SW 1271 (cell line): Measurements from ENCODE around the gene FAAP100.

Experiments
- DNase-seq, 2 experiments: peaks; one replicate each; lab custom pipeline; 2025; lab: John Stamatoyannopoulos, UW

The FAAP100 gene

DNA sequence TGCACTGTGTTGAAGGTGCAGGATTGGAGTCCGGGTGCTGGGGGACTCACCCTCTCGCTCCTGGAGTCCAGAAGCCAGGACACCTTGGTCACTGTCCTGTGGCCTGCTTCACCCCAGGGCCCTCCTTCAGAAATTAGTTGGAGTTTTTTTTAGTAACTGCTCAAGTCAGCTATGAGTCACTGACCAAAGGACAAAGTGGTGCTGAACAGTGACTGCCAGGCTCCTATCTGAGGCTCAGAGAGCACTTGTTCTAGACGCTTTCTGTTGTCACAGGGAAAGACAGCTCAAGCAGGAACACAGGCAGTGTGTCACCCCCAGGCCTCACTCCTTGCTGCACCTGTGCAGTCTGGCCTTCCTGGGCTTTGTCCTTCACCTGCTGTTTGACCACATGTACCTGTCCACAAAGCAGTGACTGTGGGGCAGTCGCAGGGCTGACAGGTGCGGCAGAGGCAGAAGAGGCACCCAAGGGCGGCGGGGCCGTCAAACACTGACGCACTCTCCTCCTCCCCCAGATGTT is 4.1 kb upstream of the FAAP100 start:
- peak in 1 of 2 experiments; percentile 13 for DNase-seq

DNA sequence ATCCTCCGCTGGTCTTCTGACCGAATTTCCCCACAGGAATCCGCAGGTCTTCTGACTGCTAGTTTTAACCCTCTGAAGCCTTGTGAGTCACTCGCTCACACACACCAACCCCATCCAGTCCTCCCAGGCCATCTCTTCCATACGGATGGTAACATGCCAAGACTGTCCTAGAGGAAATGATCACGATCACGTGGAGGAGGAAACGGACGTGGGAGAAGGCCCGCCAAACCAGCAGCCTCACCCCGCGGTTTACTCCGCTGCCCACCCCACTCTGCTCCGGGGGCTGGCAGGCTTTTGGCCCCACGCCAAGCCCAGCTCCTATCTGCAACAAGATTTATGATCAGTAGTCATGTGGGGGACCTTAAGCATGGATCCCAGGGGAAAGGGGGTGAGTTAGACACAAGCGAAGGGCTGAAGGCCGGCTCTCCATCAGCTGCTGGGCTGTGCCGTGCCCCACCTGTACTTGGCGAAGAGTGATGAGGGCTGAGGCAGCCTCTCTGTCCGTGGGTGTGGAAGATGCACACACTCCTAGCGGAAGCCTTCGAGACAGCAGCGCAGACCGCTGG is 1.5 kb upstream of the FAAP100 start:
- DNase-seq: peak in 1 of 2 experiments; percentile 50

DNA sequence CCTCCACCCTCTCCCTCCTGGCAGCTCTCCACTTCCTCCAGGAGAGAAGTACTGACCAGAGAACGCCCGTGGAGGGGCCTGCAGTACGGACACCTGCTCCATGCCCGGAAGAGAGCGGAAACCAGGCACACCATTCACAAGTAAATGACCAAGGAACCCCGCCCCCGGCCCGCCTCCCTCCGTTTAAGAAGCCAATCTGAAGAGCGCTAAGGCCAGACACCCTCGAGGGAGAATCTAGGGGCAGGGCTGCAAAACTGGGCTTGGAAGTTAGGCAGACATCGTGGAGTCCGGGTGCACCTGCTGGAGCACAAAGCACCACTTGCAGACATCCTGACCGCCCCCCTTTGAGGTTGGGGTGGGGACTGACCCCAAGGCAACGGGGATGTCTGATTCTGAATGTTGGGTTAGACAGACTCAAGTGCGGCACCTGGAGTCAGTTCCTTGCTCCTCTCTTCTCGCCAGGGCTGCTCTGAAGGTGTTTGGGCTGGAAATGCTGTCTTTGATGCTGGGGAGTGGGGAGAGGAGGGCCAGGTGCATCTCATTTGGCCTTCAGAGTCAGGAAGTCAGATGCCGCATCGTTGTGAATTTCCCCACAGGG is 964 bp upstream of the FAAP100 start:
- peak; percentile 84 to 90 for DNase-seq

DNA sequence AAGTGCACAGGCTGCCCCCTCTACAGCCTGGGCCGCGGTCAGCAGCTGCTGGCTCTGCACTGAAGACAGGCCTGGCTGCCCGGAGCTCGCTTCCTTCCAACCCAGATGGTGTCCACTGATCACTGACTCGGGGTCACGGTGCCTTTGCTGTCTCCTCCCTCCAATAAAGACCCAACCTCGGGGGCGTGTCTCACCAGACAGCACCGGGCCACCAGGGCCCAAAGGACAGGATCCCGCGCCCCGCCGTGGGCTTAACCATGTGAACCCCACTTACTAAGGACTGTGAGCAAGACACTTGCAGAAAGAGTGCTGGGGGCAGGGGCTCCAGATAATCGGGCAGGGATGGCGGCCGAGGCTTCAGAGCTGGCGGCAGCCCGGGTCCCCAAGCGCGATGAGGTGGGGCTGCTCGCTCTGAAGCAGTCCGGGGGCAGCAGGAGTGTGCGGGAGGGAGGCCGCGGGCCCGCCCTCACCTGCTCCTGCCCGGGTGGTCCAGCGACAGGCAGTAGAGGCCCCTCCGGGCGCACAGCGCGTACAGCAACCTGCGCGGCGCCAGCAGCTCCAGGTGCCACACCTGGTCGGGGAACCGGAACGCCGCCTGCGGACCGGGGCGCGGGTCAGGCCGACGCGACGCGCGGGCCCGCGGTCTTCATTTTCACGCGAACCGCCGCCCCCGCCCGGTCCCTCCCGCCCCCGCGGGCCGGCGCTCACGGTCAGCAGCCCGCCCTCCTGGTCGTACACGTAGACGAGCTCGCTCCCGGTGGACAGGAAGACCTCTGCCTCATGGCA is 502 bp downstream of the FAAP100 start:
- peak in 1 of 2 experiments; percentile 19 for DNase-seq

GRCh38 chr17:81550830-81551457 is 1.2 kb downstream of the FAAP100 start:
- DNase-seq: no peak

GRCh38 chr17:81550285-81550684 is 1.9 kb downstream of the FAAP100 start:
- DNase-seq: no peak

GRCh38 chr17:81549826-81550225 is 2.3 kb downstream of the FAAP100 start:
- no peak for DNase-seq

- no peak for DNase-seq
Observed at GRCh38 chr17:81549031-81549557, 3.1 kb downstream of the FAAP100 start.

GRCh38 chr17:81547614-81547982 is 4.6 kb downstream of the FAAP100 start:
- no peak for DNase-seq

- DNase-seq: no peak
Observed at GRCh38 chr17:81546906-81547613, 5.1 kb downstream of the FAAP100 start.

GRCh38 chr17:81545160-81545949 is 6.8 kb downstream of the FAAP100 start:
- DNase-seq: no peak

- DNase-seq: no peak
Observed at GRCh38 chr17:81544281-81544974, 7.7 kb downstream of the FAAP100 start.

DNA sequence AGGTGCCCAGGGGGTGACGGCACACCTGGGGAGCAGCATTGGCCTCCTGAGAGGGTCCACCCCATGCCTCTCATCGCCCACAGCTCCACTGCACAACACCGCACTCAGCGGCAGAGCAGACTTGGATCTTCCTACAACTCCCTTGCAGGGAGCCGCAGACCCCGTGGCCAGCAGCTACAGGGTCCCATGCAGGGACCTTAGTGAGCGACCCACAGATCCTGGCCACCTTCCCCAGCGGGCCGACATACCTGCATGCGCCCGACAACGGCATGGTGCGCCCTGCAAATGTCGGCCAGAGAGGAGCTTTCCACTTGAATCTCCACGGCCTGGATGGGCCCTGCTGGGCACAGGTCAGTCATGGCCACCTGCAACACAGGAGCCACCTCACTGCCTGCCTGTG is 8.4 kb downstream of the FAAP100 start:
- no peak for DNase-seq

DNA sequence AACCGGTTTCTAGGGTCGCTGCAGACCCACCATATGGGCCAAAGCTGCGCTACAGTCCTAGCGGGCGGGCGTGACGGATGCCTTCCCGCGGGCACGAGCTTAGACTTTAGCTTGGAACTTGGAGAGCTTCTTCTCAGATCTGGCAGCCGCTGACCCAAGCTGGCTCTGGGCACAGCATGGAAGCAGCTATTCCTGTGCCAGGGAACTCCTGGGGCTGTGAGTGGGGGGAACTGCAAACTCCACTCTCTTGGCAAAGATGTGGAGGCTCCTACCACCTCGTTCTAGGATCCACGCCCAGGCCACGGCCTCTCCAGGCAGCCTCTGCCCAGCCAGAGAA is 8.8 kb downstream of the FAAP100 start:
- no peak for DNase-seq

DNA sequence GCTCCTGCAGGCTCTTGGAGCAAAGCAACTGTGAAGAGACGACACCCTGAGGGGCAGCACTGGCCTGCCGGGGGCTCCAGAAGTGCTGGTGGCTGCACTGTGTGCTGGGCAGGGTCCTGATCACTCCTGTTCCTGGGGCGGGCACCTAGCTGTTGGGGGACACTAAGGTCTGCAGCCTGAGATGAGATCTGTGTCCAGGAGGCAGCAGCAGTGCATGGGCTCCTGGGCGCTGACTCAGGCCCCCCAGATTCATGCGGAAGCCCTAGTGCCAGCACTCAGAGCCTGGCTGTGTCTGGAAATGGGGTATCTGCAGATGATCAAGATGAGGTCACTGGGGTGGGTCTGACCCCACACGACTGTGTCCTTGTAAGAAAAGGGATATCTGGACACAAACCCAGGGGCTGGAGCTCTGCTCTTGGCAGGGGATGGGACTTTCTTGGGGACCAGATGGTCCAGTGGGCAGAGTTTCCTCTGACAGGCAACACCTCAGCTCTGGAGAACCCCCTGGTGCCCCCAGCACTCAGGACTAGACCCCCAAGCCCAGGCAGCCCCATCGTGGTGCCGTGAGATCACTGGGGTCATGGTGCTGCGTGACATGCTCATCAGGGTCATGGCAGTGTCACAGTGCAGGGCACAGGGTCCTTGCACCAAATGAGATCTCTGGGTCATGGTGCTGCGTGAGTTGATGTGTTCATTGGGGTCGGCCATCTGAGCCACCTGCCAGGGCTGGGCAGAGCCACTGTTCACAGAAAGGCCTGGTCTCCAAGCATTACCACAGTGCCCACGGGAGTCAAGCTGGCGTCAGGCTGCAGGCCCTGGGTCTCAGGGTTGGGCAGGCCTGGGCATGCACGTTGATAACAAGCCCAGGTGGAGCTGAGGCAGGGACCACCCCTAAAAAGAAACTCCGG is 9.5 kb downstream of the FAAP100 start:
- no peak for DNase-seq

GRCh38 chr17:81541123-81541522 is 11.0 kb downstream of the FAAP100 start:
- no peak for DNase-seq

DNA sequence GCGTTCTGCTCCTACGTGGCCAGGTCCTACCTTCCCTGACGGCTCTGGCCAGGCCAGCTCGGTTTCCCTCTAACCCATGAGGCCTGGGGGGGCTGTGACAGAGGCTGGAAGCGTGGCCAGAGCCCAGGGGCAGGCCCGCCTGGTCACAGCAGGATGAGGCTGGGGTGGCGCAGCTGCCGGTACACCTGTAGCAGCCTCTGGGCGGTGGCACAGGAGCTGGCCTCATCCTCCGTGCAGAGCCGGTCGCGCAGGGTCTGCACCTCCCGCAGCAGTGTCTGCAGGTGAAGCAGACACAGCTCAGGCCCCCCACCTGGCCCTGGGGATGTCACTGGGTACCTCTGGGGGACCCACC is 11.5 kb downstream of the FAAP100 start:
- no peak for DNase-seq

GRCh38 chr17:81539961-81540675 is 12.0 kb downstream of the FAAP100 start:
- no peak for DNase-seq

DNA sequence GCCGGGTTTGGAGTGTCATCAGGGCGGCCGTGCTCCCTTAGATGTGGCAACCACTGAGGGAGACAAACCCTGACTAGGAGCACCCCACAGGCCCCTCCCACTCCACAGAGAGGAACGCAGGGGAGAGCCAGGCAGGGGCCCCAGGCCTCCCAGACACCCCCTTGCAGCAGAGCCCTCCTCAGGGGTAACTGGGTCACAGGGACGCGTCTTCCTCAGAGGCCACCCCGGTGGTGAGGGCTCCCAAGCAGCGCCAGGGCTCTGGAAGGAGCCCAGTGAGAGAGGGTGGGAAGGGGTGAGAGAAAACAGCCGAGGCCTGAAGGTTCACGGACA is 12.6 kb downstream of the FAAP100 start:
- DNase-seq: no peak
